OCI-LY3 (cell line): ENCODE measurements around the gene SPCS2.

Experiments
- EZH2phosphoT487 ChIP-seq: fragments of 200-600 bp; shearing (Covaris generic); IDR thresholded peaks from 2 replicates; pipeline ENCODE4 v1.6.1; 2018; ENCODE audit warnings: antibody characterized with exemption, mixed run types, low read depth
- TF ChIP-seq, protein P1 (sequence below): fragments of 200-600, 300-600 bp; sonication (generic); IDR thresholded peaks from 2 replicates; pipeline ENCODE4 v1.5.1; 2014; ENCODE audit warnings: antibody characterized with exemption, low read length, low read depth

DNA sequence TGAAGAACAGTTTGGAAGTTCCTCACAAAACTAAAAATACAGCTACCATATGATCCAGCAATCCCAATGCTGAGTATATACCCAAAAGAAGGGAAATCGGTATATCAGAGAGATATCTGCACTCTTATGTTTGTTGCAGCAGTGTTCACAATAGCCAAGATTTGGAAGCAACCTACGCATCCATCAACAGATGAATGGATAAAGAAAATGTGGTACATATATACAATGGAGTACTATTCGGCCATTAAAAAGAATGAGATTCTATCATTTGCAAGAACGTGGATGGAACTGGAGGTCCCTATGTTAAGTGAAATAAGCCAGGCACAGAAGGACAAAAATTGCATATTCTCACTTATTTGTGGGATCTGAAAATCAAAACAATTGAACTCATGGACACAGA lies 46.7 kb upstream of the SPCS2 start:
- TF ChIP-seq EZH2phosphoT487 = no peak
- TF ChIP-seq, protein P1, sequence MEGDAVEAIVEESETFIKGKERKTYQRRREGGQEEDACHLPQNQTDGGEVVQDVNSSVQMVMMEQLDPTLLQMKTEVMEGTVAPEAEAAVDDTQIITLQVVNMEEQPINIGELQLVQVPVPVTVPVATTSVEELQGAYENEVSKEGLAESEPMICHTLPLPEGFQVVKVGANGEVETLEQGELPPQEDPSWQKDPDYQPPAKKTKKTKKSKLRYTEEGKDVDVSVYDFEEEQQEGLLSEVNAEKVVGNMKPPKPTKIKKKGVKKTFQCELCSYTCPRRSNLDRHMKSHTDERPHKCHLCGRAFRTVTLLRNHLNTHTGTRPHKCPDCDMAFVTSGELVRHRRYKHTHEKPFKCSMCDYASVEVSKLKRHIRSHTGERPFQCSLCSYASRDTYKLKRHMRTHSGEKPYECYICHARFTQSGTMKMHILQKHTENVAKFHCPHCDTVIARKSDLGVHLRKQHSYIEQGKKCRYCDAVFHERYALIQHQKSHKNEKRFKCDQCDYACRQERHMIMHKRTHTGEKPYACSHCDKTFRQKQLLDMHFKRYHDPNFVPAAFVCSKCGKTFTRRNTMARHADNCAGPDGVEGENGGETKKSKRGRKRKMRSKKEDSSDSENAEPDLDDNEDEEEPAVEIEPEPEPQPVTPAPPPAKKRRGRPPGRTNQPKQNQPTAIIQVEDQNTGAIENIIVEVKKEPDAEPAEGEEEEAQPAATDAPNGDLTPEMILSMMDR = no peak
